ELF-1 (cell line): ENCODE measurements around the gene JAKMIP2.

ENCODE experiments used
- DNase-seq: peaks from one replicate; pipeline ENCODE4 v3.0.0-alpha.2; 2016; ENCODE audit warnings: low read depth, low spot score

Gene JAKMIP2

GRCh38 chr5:147788023-147788422, 5.5 kb upstream of the JAKMIP2 start:
- no peak for DNase-seq

GRCh38 chr5:147786142-147786541, 3.6 kb upstream of the JAKMIP2 start:
- no peak for DNase-seq

- DNase-seq, result no peak
Observed at GRCh38 chr5:147784146-147784987, 1.8 kb upstream of the JAKMIP2 start.

DNA sequence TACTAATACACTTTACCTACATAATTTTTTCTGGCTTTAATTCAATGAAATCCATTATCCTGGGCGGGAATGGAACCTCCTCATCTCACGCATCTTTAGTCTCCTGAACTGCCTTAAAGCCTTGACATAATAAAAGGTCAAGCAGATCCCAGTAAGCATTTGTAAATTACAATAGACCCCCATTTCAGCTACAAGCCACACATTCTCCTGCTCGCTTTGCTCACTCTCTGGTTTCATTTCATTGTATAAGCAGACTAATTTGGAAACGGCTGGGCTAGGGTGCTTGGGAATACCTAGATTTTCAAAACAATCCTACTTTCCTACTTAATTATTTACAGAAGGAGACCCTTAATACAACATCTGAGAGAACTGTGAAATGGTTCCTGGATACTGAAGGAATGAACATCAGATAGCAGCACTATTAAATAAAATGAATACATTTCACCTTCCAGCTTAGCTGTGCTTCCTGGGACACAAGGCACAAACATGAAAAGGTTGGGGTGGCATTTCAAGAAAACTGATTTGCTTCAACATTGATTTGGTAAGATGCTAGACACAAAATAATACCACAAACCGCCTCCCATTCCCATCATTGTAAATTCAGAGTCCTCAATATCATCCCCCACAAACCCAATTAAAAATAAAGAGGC, 1.5 kb downstream of the JAKMIP2 start:
- DNase-seq, result no peak

DNA sequence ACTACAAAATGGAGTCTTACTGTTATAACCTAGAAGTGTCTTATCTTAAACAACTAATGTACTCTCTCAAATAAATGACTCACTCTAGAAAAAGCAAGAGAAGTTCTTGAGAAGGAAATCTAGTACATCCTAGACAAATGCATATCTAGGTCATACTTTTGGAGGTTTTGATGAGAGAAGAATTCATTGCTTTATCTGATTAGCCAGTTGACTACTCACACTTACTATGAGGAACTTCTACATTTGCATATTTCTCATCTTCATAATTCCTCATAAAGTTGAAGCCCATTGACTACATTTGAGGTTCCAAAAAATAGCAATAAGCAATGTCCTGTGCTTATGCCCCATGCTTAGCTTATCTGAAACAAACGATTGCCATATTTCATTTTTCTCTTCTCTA, 2.8 kb downstream of the JAKMIP2 start:
- DNase-seq, result no peak

DNA sequence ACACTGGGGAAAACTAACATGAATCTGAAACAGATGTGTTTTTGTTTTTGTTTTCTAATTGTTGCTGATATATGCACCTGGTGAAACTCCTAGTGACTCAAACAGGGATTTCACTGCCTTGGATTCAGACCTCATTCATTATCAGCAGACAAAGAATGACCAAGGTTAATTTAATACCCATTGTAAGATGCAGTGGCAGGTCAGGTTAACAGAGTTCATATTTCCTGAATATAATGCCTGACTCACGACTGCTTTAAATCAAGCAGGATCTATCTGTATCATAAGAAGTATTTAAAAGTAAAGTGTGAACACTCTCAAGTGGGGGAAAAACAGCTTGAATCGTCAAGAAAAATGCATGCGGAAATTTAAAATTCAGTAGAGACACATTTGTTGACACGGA, 5.5 kb downstream of the JAKMIP2 start:
- DNase-seq, result no peak

DNA sequence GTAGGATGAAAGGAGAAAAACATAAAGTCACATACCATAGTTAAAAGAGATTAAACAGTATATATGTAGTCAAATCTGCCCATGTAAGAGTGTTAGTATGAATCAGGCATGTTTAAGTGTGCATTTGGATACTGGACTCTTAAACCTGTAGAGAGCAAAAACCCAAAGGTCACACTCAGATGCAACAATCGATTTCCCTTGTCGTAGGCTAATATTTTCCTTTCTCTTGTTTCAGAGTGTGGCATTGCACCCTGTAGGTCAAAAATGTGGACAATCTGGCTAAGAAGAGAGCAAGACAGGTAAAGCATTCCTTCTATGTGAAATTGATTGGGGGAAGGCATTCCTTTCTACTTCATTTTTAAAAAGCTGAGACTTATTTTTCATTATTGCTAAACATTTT, 8.9 kb downstream of the JAKMIP2 start:
- no peak for DNase-seq

DNA sequence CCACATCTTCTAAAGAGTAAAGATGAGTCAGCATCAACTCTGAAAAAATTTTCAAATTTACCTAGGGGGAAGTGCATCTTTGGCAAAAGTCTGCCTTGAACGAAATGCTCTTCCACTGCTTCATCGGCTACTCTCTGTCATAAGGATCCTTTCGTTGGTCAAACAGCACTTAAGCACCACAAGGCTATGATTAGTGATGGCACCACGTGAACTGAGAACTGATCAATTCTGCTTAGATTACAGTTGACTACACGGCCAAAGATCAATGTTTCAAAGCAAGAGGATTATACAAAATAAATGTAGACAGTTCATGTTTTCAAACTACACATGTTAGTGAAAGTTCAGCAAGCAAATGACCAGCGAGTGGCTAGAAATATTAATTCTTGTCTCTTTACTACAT, 9.4 kb downstream of the JAKMIP2 start:
- DNase-seq, result no peak

- no peak for DNase-seq
Observed at GRCh38 chr5:147767048-147767447, 15.5 kb downstream of the JAKMIP2 start.

DNA sequence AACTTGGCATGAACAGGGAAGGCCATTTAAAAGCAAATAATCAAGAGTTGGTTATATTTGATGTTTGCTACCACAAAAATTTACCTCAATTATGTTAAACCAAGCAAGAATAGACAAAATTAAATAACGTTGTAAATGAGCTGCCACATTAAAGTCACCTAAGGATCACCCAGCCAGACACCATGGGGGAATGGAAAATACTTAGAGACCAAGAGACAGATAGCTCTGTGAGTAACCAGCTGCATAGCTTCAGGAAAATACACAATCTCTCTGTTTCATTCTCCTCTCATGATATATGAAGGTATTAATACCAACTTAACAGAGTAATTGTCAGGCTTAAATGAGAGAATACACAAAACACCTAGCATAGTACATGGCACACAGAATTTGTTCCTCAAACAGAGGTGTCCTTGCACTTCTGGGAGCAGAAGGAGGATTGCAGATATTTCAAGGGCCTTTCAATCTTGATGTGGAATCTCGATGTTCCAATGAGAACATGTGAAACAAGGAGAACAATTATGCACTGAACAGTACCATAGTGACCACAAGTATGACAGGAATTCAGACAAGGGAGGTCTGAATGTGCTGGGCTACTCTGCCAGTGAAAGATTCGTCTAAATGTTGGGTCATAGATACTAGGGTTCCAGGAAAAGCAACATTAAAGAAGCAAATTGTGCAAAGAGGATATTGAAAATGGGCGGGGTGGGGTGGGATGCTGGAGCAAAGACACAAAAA, 18.6 kb downstream of the JAKMIP2 start:
- no peak for DNase-seq

GRCh38 chr5:147760086-147760875, 22.2 kb downstream of the JAKMIP2 start:
- no peak for DNase-seq

DNA sequence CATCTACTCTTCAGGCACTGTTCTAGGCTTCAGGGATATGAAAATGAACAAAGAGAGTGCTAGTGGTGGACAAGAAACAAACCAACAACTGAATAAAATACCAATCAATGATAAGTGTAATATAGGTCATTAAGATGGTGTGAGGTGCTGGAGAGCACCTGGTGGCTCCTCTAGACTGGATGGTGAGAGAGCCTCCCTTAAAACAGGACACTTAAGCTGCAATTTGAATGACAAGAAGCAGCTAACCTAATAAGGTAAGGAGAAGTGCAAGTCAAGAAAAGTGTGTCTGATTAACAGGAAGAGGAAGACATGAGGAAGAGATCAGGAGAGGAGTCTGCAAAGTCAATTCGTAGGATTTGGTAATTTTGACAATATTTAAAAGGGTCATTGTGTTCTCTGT, 23.1 kb downstream of the JAKMIP2 start:
- DNase-seq, result no peak

DNA sequence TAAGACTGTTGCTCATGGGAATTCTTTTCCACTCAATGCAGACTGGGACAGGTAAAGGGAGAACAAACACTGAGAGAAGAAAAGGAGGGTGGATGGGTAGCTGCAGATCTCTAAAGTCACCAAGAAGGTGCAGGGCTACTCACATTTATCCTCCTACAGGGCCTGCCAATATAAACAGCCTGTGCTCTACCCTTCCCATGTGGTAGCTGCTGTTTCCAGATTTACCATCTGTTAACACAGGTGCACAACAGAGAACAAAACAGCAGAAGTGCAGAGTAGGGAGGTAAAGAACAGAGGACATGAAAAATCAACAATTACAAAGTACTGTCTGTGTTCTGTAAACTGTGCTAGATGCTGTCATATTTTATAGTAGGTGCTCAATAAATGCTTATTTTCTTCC, 26.0 kb downstream of the JAKMIP2 start:
- no peak for DNase-seq

GRCh38 chr5:147754372-147755122, 28.0 kb downstream of the JAKMIP2 start:
- DNase-seq, result no peak

DNA sequence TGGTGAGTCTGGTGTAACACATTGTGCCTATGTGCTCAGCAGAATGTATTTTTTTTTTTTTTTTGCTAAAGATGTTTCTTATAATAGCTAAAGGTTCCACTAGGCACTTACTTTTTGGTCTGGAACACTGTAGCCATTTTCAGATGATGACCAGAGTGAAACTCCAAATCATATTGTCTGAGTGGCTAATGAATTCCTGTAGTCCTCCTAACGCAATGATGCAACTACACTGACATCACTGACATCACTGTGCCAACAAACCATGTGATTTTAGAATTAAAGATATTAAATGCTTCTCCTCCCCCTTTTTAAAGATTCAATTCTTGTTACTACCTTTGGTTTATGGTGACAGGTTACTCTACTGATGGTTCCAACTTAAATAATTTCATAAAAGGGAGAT, 28.8 kb downstream of the JAKMIP2 start:
- no peak for DNase-seq

DNA sequence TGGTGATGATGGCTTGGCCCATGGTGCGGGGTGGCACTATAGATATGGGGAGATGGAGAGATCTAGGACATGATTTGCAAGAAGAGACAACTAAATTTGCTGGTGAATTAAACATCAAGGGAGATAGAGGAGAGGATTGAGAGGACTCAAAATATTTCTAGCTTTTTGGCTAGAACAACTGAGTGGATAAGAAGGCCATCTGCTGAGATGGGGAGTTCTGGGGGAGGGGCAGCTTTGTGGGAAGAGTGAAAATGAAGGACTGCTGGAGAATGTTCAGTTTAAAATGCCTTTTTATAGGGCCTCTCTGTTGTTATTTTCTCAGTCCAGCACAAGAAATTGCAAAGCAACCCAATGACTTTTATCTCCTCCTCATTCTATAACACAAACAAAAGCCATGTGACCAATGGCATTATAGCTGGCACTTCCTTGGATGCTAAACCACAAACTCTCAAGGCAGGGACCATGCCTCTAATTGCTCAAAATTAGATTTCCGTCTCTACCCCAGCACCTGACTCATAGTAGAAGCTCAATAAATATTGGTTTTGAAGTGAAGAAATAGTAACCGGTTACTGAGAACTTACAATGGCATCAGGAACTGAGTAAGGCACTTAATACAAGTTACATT, 29.8 kb downstream of the JAKMIP2 start:
- no peak for DNase-seq

DNA sequence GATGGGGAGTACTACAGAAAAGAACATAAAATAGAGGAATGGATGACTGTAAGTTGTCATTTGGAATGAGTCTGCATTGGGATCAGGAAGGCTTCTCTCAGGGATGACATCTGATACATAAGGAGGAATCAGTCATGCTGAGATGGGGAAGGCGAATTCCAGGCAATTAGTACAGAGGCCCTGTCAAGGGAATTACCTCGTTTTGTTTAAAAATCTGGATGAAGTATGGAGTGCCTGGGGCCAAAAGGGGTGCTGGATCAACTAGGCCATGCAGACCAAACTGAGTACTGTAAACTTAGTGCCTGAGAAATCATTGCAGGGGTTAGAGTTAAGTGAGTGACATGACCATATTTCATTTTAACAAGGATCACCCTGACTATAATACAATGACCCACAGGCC, 30.5 kb downstream of the JAKMIP2 start:
- peak; percentile 32 for DNase-seq

- no peak for DNase-seq
Observed at GRCh38 chr5:147751156-147751830, 31.2 kb downstream of the JAKMIP2 start.

DNA sequence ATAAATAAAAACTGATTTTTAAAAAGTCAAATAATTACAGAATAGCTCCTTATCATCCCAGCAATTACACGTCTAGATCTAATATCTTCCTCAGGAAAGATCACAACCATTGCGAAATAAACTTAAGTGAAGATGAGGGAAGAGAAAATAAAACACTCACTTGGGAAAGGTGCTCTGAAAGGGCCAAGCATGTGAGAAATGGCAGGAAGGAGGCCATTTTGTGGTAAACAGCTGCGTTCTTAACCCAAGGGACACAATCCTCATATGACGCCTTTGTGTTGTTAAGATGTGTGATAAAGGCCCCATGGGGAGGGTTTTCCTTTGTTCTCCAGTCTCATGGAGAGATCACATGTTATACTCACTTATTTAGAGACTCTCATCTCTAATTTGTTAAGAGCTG, 32.5 kb downstream of the JAKMIP2 start:
- DNase-seq, result no peak

DNA sequence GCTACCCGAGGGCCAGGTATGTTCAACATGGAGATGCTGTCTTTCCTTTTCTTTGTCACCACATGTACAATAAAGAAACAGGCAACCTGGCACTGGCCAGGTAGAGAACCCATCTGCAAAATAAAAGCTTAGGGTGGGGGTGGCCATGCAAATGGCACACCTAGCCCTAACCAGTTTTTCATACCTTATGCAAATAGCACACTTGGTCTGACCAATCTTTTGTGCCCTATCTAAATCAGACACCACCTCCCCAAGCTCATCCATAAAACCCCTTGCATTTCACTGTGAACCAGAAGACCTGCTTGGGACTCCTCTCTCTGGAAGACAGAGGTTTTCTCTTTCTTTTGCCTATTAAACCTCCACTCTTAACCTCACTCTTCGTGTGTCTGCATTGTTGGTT, 33.9 kb downstream of the JAKMIP2 start:
- no peak for DNase-seq
